ENCODE measurements around the gene DNAJB8.

GRCh38 chr3:128486681-128487537, 20.2 kb upstream of the DNAJB8 start:
- TF ChIP-seq POLR2A (IDR thresholded peaks at IDR 0.05) (no peak), CTCF (IDR thresholded peaks at IDR 0.05) (no peak)
